ENCODE data around the gene SLC9B1.
"Not testable (repeated sequence)": the region's sequence is repeated elsewhere in the genome, so short reads cannot be mapped to it uniquely, and the experiment has no call there.

Gene SLC9B1

DNA sequence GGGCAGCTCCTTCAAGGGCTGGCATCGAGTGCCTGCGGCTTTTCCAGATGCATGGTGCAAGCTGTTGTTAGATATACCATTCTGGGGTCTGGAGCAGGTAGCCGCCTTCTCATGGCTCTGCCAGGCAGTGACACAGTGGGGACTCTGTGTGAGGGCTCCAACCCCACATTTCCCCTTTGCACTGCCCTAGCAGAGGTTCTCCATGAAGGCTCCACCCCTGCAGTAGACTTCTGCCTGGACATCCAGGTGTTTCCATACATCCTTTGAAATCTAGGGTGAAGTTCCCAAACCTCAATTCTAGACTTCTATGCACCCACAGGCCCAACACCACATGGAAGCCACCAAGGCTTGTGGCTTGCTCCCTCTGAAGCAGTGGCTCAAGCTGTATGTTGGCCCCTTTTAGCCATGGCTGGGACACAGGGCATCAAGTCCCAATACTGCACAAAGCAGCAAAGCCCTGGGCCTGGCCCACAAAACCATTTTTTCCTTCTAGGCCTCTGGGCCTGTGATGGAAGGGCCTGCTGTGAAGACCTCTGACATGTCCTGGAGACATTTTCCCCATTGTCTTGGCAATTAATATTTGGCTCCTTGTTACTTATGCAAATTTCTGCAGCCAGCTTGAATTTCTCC, 141.9 kb downstream of the SLC9B1 start:
- DNase-seq: not testable (repeated sequence)

DNA sequence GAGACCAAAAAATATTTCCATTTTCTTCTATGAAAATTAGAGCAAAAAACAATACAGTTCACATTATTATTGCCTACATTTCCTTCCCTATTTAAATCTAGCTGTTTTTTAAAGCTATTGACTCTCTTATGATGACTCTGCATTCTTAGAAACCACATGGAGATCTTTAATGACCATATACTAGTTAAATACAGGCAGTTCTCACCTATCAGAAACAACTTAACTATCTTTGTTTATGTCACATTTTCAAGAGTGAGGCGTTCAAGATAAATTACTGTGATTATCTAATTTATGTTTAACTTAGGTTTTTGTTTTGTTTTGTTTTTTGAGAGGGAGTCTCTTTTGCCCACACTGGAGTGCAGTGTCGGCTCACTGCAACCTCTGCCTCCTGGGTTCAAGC, 147.7 kb downstream of the SLC9B1 start:
- peak in 1 of 2 donors; percentile 9 for DNase-seq

- DNase-seq: no peak
Observed at GRCh38 chr4:102869569-102870197, 149.8 kb downstream of the SLC9B1 start.

DNA sequence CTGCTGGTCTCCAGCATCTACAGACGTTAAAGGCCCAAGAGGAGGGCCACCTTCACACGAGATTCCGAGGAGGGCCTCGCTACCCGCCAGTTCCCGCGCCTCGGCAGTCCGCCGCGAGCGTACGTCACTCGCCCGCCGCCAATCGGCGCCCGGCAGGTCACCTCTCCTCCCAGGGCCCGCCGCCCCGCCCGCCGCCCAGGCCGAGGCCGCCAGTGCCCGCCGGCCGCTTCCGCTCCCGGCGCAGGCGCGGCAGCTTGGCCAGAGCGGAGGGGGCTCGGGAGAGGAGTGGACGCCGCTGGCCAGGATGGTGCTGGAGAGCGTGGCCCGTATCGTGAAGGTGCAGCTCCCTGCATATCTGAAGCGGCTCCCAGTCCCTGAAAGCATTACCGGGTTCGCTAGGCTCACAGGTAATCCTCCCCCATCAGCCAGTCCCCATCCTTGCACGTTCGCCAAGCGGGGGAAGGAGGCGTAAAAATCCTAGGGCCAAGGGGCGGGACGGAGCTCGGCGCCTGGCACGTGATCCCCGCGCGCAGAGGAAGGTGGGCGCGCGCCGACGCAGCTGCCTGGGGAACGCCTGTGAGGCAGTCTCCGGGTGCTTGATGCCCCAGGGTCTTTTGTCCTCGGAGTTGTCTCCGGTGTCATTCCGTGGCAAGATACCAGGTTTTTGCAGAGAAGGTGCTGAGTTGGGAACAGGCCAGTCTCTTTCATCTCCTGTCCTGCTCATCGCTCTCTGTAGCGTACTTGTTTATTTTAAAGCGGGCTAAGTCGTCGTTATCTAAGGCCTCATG, 150.5 kb downstream of the SLC9B1 start, which contains the start of gene CISD2:
CISD2 (plus strand) TSS at position 212 of the 788 bp plus-strand sequence; CDS start at position 305, 93 bp downstream.
- DNase-seq: peak; percentile 77 to 87

GRCh38 chr4:102868153-102868780, 151.2 kb downstream of the SLC9B1 start:
- DNase-seq: no peak

- DNase-seq: no peak
Observed at GRCh38 chr4:102867278-102868152, 152.0 kb downstream of the SLC9B1 start.

DNA sequence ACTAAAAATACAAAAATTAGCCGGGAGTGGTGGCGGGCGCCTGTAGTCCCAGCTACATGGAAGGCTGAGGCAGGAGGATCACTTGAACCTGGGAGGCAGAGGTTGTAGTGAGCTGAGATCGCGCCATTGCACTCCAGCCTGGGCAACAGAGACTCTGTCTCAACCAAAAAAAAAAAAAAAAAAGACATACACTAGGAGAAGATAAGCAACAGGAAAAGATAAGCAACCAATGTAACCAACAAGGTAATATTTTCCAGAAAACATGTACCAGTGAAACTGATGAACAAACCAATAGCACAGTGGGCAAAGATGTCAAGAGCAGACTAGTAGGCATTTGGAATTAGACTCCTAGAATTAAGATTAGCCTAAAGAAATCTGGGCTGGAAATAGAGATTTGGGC, 154.2 kb downstream of the SLC9B1 start:
- DNase-seq: not testable (repeated sequence)

DNA sequence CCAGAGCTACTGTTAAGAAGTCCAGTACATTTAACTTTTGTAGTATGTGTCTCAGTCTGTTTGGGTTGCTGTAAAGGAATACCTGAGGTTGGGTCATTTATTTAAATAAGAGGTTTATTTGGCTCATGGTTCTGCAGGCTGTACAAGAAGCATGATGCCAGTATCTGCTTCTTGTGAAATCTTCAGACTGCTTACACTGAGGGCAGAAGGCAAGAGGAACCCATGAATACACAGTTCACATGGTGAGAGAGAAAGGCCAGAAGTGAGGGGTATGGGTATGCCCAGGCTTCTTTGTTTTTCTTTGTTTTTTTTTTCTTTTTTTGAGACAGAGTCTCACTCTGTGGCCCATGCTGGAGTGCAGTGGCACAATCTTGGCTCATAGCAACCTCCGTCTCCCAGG, 156.8 kb downstream of the SLC9B1 start:
- DNase-seq: no peak

DNA sequence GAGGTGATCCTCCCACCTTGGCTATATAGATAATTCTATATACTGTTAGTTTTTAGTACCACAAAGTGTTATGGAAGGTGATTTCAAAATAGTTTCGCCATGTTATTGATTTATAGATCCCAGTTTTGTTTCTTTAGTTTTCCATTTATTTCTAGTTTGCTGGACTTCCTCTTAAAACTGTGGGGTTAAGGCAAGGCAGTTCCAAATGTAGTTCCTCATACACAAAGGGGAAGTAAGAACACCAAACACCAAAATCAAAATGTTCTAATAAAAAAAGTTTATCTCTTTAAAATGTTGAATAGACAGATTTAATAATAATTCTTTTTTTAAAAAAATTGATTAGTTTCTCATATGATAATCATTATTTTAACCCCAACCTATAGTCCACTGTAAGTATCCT, 157.5 kb downstream of the SLC9B1 start:
- DNase-seq: peak in 1 of 2 donors; percentile 24

- no peak for DNase-seq
Observed at GRCh38 chr4:102860611-102861324, 158.7 kb downstream of the SLC9B1 start.

GRCh38 chr4:102858828-102859464, 160.6 kb downstream of the SLC9B1 start:
- no peak for DNase-seq
